GM11168 (cell line): Measurements from ENCODE around the gene RAB27A.

Experiments used
- in situ Hi-C: fragments of 300-500 bp; cut with MboI; formaldehyde crosslinking; loops from one replicate; pipeline ENCODE4 v1.12.0; 2022; ENCODE audit warnings: low sequenced_read_pairs; ENCODE audit not compliant: unreplicated experiment

The RAB27A gene

GRCh38 chr15:55230953-55231352, 58.7 kb downstream of the RAB27A start:
- in situ Hi-C loops, result no loop called here

GRCh38 chr15:55230051-55230670, 59.5 kb downstream of the RAB27A start:
- in situ Hi-C loops, result no loop called here

GRCh38 chr15:55226127-55226526, 63.5 kb downstream of the RAB27A start:
- in situ Hi-C loops, result no loop called here

- in situ Hi-C loops, result no loop called here
Observed at GRCh38 chr15:55224892-55225291, 64.7 kb downstream of the RAB27A start.

GRCh38 chr15:55222588-55222987, 67.0 kb downstream of the RAB27A start:
- in situ Hi-C loops, result no loop called here

GRCh38 chr15:55221090-55222011, 68.3 kb downstream of the RAB27A start:
- in situ Hi-C loops, result no loop called here

- in situ Hi-C loops, result no loop called here
Observed at GRCh38 chr15:55220606-55221005, 69.0 kb downstream of the RAB27A start.

GRCh38 chr15:55218056-55218455, 71.6 kb downstream of the RAB27A start:
- in situ Hi-C loops, result loop anchor here (5.0 to 10.0 kb wide), 2 partner anchors 64 to 217 kb away; no protein-coding TSS in a partner anchor

- in situ Hi-C loops, result no loop called here
Observed at GRCh38 chr15:55204464-55204863, 85.1 kb downstream of the RAB27A start.

- in situ Hi-C loops, result no loop called here
Observed at GRCh38 chr15:55202206-55202605, 87.4 kb downstream of the RAB27A start.

- in situ Hi-C loops, result no loop called here
Observed at GRCh38 chr15:55198706-55199105, 90.9 kb downstream of the RAB27A start.

- in situ Hi-C loops, result no loop called here
Observed at GRCh38 chr15:55197719-55198118, 91.9 kb downstream of the RAB27A start.

GRCh38 chr15:55197362-55197705, 92.3 kb downstream of the RAB27A start:
- in situ Hi-C loops, result no loop called here

- in situ Hi-C loops, result no loop called here
Observed at GRCh38 chr15:55196458-55197361, 92.9 kb downstream of the RAB27A start, which contains the start of gene RSL24D1. Gene RSL24D1, minus strand, starts transcription at chr15:55196941. Its CDS starts 51 bp downstream, at chr15:55196890.

GRCh38 chr15:55195996-55196395, 93.6 kb downstream of the RAB27A start:
- in situ Hi-C loops, result no loop called here

GRCh38 chr15:55194256-55194655, 95.4 kb downstream of the RAB27A start:
- in situ Hi-C loops, result no loop called here

GRCh38 chr15:55186331-55186730, 103.3 kb downstream of the RAB27A start:
- in situ Hi-C loops, result no loop called here

GRCh38 chr15:55183679-55184078, 105.9 kb downstream of the RAB27A start:
- in situ Hi-C loops, result no loop called here

- in situ Hi-C loops, result no loop called here
Observed at GRCh38 chr15:55179141-55179540, 110.5 kb downstream of the RAB27A start.

- in situ Hi-C loops, result no loop called here
Observed at GRCh38 chr15:55170361-55170760, 119.3 kb downstream of the RAB27A start.
